Prostate gland (tissue), 2 donors: Measurements from ENCODE around the gene MED22.

Source experiments
- CTCF ChIP-seq, 4 experiments: fragments of 200-600 bp in 2 of 4; fragments of 450-650 bp in 2 of 4; sonication (generic) in 2 of 4; IDR thresholded peaks; 1 replicate in 3 of 4; 2 replicates in 1 of 4; pipeline ENCODE4 v1.5.1; 2016 to 2019; ENCODE audit warnings: antibody characterized with exemption in 4 of 4, mild to moderate bottlenecking in 2 of 4, moderate library complexity in 2 of 4
- POLR2AphosphoS5 ChIP-seq: sonication (generic); formaldehyde crosslinking; IDR thresholded peaks from one replicate; pipeline ENCODE4 v1.6.1; 2017; ENCODE audit warnings: antibody characterized with exemption

GRCh38 chr9:133357656-133358055 lies 9.7 kb upstream of the MED22 start:
- TF ChIP-seq POLR2AphosphoS5 (no peak), CTCF (IDR thresholded peaks at IDR 0.05) (no peak)
